CD4-positive, alpha-beta T cell (primary cell): Measurements from ENCODE around the gene CADPS. TPM values are rescaled to one million over a fixed set of nuclear protein-coding genes. Genes with fewer than 3 reads are reported as not detected.

Source experiments
- ATAC-seq: fragments of 200-7000 bp; cut with Tn5 transposase; one replicate; pipeline ENCODE4 v1.10.0; 2022; ENCODE audit warnings: mild to moderate bottlenecking; ENCODE audit not compliant: poor library complexity
- CTCF ChIA-PET: fragments of 350-600 bp; sonication (Branson Sonifier 250); formaldehyde crosslinking; loops from one replicate; lab custom pipeline; 2021; ENCODE audit warnings: antibody characterized with exemption, inconsistent platforms; lab: Charles Lee
- POLR2A ChIA-PET: fragments of 350-600 bp; sonication (Branson Sonifier 250); formaldehyde crosslinking; loops from one replicate; lab custom pipeline; 2021; ENCODE audit warnings: antibody characterized with exemption, inconsistent platforms; lab: Charles Lee
- DNase-seq, 14 experiments: peaks; one replicate each; pipeline ENCODE4 v3.0.0-alpha.2; 2013 to 2020; ENCODE audit warnings: mixed read lengths in 2 of 14
- H3K27ac ChIP-seq, 2 donors: one replicate each; pipeline versions ENCODE4 v1.5.1 to v1.7.0; 2013; ENCODE audit warnings: low read length in 2 of 2, low read depth in 1 of 2, mild to moderate bottlenecking in 1 of 2
- H3K27me3 ChIP-seq, 2 experiments: 1 replicate in 1 of 2; 2 replicates in 1 of 2; pipeline versions ENCODE4 v1.6.1 to v1.7.0; 2013; ENCODE audit warnings: low read length in 2 of 2, control low read depth in 1 of 2, mild to moderate bottlenecking in 1 of 2, moderate library complexity in 1 of 2; ENCODE audit not compliant: insufficient read depth in 2 of 2, control insufficient read depth in 1 of 2
- H3K36me3 ChIP-seq: one replicate; pipeline ENCODE4 v1.6.1; 2013; ENCODE audit warnings: low read length, control low read depth; ENCODE audit not compliant: insufficient read depth
- H3K4me1 ChIP-seq: one replicate; pipeline ENCODE4 v1.6.1; 2013; ENCODE audit warnings: low read length, control low read depth; ENCODE audit not compliant: insufficient read depth
- H3K4me3 ChIP-seq: one replicate; pipeline ENCODE4 v1.5.1; 2013; ENCODE audit warnings: mild to moderate bottlenecking, low read length, moderate library complexity
- H3K9me3 ChIP-seq, 2 experiments: 1 replicate in 1 of 2; 2 replicates in 1 of 2; pipeline versions ENCODE4 v1.6.1 to v1.7.0; 2013; ENCODE audit warnings: low read length in 2 of 2, mild to moderate bottlenecking in 2 of 2, control low read depth in 1 of 2, moderate library complexity in 1 of 2; ENCODE audit not compliant: control insufficient read depth in 1 of 2, insufficient read depth in 1 of 2
- H3K27ac Mint-ChIP-seq: one replicate; pipeline ENCODE4 v1.8.0; 2020; ENCODE audit warnings: mixed read lengths
- H3K27me3 Mint-ChIP-seq: one replicate; pipeline ENCODE4 v1.8.0; 2021; ENCODE audit warnings: mixed read lengths
- H3K36me3 Mint-ChIP-seq: one replicate; pipeline ENCODE4 v1.8.0; 2021; ENCODE audit warnings: low read depth, mixed read lengths
- H3K4me1 Mint-ChIP-seq: one replicate; pipeline ENCODE4 v1.8.0; 2021; ENCODE audit warnings: low read depth, mixed read lengths
- H3K4me3 Mint-ChIP-seq: one replicate; pipeline ENCODE4 v1.8.0; 2020; ENCODE audit warnings: mild to moderate bottlenecking, mixed read lengths
- H3K9me3 Mint-ChIP-seq: one replicate; pipeline ENCODE4 v1.8.0; 2020; ENCODE audit warnings: mixed read lengths
- CTCF ChIP-seq: fragments of 200-600 bp; IDR thresholded peaks from one replicate; pipeline ENCODE4 v1.8.0; 2022; ENCODE audit warnings: antibody characterized with exemption, mild to moderate bottlenecking
- intact Hi-C, 2 experiments: fragments of 100-400 bp; cut with DNase I in 1 of 2; cut with micrococcal nuclease in 1 of 2; formaldehyde crosslinking; loops; one replicate each; pipeline versions ENCODE4 v1.15.1 to v1.9.0; 2023 to 2025; cut with DNase I, micrococcal nuclease
- total RNA-seq, 174 experiments: library from RNA in 2 of 174; stranded (reverse) in 2 of 174; gene quantifications; one replicate each; pipeline ENCODE4 v1.2.3 and lab custom pipeline; 2021 to 2026

CADPS gene
- total RNA-seq, 2 experiments from 2014 or later: not detected

- no peaks in the 10 kb centered on the region for H3K27me3 ChIP-seq
- ATAC-seq (no peak), DNase-seq (no peak)
- H3K27ac Mint-ChIP-seq: no peak overlapping the region
- no peak overlapping the region for H3K4me3 ChIP-seq
- H3K4me1 ChIP-seq: no peaks in the 10 kb centered on the region
- intact Hi-C loops: loop anchor here in 1 of 2 experiments (1.0 kb wide), 1 partner anchor 33 kb away; no protein-coding TSS in a partner anchor
- no peak for TF ChIP-seq CTCF
- no peaks in the 10 kb centered on the region for H3K4me1 Mint-ChIP-seq
- H3K27ac ChIP-seq: no peak overlapping the region
- H3K36me3 ChIP-seq: no peaks in the 10 kb centered on the region
- no peaks in the 10 kb centered on the region for H3K9me3 Mint-ChIP-seq
- no peaks in the 10 kb centered on the region for H3K36me3 Mint-ChIP-seq
- H3K27me3 Mint-ChIP-seq: no peaks in the 10 kb centered on the region
- H3K4me3 Mint-ChIP-seq: no peak overlapping the region
- CTCF ChIA-PET: no interaction called here
- H3K9me3 ChIP-seq: no peaks in the 10 kb centered on the region
- POLR2A ChIA-PET: no interaction called here
Measured at GRCh38 chr3:62677926-62678325, 197.3 kb downstream of the CADPS start.

GRCh38 chr3:62676689-62677271 lies 198.4 kb downstream of the CADPS start:
- H3K27me3 ChIP-seq: no peaks in the 10 kb centered on the region
- ATAC-seq (no peak), DNase-seq (no peak)
- no peak overlapping the region for H3K27ac ChIP-seq
- intact Hi-C loops: loop anchor here (1.0 kb wide), 2 partner anchors 34 to 35 kb away; no protein-coding TSS in a partner anchor
- no peak overlapping the region for H3K4me3 ChIP-seq
- no peaks in the 10 kb centered on the region for H3K9me3 Mint-ChIP-seq
- H3K36me3 ChIP-seq: no peaks in the 10 kb centered on the region
- ChIA-PET CTCF (no interaction called here), POLR2A (no interaction called here)
- H3K4me1 ChIP-seq: no peaks in the 10 kb centered on the region
- H3K9me3 ChIP-seq: no peaks in the 10 kb centered on the region
- no peak overlapping the region for H3K27ac Mint-ChIP-seq
- H3K4me3 Mint-ChIP-seq: no peak overlapping the region
- H3K4me1 Mint-ChIP-seq: no peaks in the 10 kb centered on the region
- H3K27me3 Mint-ChIP-seq: no peaks in the 10 kb centered on the region
- no peak for TF ChIP-seq CTCF
- H3K36me3 Mint-ChIP-seq: no peaks in the 10 kb centered on the region

GRCh38 chr3:62675492-62675891 lies 199.7 kb downstream of the CADPS start:
- no peak for DNase-seq
- no peaks in the 10 kb centered on the region for H3K27me3 ChIP-seq
- ChIA-PET CTCF (no interaction called here), POLR2A (no interaction called here)
- no peak overlapping the region for H3K27ac ChIP-seq
- H3K4me3 ChIP-seq: no peak overlapping the region
- TF ChIP-seq CTCF: no peak
- H3K36me3 ChIP-seq: no peaks in the 10 kb centered on the region
- no peaks in the 10 kb centered on the region for H3K4me1 Mint-ChIP-seq
- ATAC-seq: no peak
- H3K4me1 ChIP-seq: no peaks in the 10 kb centered on the region
- H3K27me3 Mint-ChIP-seq: no peaks in the 10 kb centered on the region
- H3K27ac Mint-ChIP-seq: no peak overlapping the region
- no peaks in the 10 kb centered on the region for H3K9me3 ChIP-seq
- no peaks in the 10 kb centered on the region for H3K36me3 Mint-ChIP-seq
- no peak overlapping the region for H3K4me3 Mint-ChIP-seq
- no peaks in the 10 kb centered on the region for H3K9me3 Mint-ChIP-seq
- intact Hi-C loops: no loop called here
